ENCODE results near the gene HPS4. TPM values are rescaled to one million over a fixed set of nuclear protein-coding genes. Genes with fewer than 3 reads are reported as not detected.
A peak's percentile ranks its signal among the peaks of the same experiment; 100 is the strongest.
"Not testable (repeated sequence)": the region's sequence is repeated elsewhere in the genome, so short reads cannot be mapped to it uniquely, and the experiment has no call there.

HPS4 gene
- 51.6 TPM for polyA plus RNA-seq (2013)

DNA sequence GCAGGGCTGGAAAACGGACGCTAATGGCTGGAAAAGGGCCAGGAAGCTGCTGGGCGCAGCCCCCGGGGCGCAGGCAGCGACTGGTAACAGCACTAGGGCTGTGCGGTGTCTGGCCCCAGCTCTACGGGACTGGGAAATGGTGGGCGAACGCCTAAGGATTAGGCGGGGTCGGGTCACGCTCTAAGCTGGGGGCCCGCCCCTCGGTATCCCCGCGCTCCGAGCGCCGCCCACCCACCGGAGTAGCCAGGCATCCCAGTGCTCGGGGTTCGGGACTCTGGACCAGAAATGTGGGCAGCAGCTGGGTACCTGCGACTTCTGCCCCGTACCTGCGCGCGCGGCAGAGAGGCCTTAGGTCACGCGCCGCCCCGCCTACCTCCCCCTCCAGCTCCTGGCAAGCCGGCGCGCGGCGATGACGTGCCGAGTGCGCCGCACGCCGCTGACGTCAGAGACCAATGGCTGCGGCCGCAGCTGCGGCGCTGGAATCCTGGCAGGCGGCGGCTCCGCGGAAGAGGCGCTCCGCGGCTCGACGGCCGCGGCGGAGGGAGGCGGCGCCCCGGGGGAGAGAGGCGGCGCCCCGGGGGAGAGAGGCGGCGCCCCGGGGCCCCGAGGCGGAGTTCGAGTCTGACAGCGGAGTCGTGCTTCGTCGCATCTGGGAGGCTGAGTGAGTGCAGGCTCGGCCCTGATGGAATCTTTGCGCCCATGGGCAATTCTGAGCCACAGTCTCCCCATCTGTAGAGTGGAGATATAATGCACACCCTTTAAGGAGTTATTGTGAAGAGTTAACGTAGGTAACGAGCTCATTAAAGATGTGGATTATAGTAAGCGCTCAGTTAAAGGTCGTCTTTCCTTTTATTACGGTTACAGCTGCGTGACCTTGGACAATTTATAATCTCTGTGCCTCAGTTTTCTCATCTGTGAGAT is at the start of gene HPS4, which contains the start of gene SRRD:
HPS4 (minus strand) TSS at position 345 of the 921 bp plus-strand sequence. CDS start 2,021 bp downstream, outside the sequence.
SRRD (plus strand) TSS at position 439 of the 921 bp plus-strand sequence; CDS start at position 453, 14 bp downstream.
- under 1% methylated on average over 69 of the region's 85 CpGs for WGBS (ENCODE audit: insufficient coverage)
- ChIA-PET CTCF (interaction anchor here (0.9 to 3.5 kb wide), 10 partner anchors 9 to 182 kb away, joined by 3 to 11 read pairs (median 4); no protein-coding TSS in a partner anchor), POLR2A (interaction anchor here (0.8 to 1.8 kb wide), 4 partner anchors 8 to 89 kb away, joined by 3 to 8 read pairs (median 4); no protein-coding TSS in a partner anchor)
- Histone ChIP-seq H3K36me3 (ENCODE audit: control insufficient read depth in 4 of 4, insufficient read depth in 4 of 4, low read length in 3 of 4) (peaks cover 0 to 34% (median 8%) of the 10 kb centered on the region in 4 experiments), H3K27ac (ENCODE audit: insufficient read depth in 1 of 2, low read depth in 1 of 2, low read length in 2 of 2, poor library complexity in 1 of 2, severe bottlenecking in 2 of 2) (peak within 1 kb of the TSS; percentile 93 to 96), H3K27me3 (replicated peaks in 2 of 5; ENCODE audit: control insufficient read depth in 4 of 5, insufficient read depth in 5 of 5, low read length in 4 of 5) (no peaks in the 10 kb centered on the region), H3K4me1 (ENCODE audit: control extremely low read depth in 1 of 4, control insufficient read depth in 4 of 4, insufficient read depth in 4 of 4, low read length in 3 of 4) (peaks cover 43 to 63% (median 58%) of the 10 kb centered on the region in 4 experiments), H3K9me3 (ENCODE audit: control extremely low read depth in 1 of 5, control insufficient read depth in 4 of 5, insufficient read depth in 2 of 5, low read depth in 1 of 5, low read length in 4 of 5) (no peaks in the 10 kb centered on the region), H3K4me3 (ENCODE audit: control insufficient read depth in 1 of 7, extremely low read depth in 1 of 7, insufficient read depth in 4 of 7, low read depth in 2 of 7, low read length in 6 of 7) (peak within 1 kb of the TSS; percentile 64 to 98 (median 82))
- peak; percentile 92 to 96 (median 96) for DNase-seq

DNA sequence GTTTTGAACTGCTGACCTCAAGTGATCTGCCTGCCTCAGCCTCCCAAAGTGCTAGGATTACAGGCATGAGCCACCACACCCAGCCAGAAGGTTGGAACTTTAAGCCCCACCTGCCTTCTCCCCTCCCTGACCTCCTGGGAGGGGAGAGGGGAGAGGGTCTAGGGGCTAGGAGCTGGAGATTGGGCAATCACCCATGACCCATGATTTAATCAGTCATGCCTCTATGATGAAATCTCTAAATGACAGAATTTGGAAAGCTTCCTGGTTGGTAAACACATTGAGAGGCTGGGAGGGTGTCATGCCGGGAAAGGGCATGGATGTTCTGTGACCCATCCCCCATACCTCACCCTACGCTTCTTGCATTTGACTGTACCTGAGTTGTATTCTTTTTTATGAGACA is 45.8 kb upstream of the HPS4 start:
- Histone ChIP-seq H3K27me3 (replicated peaks in 2 of 5; ENCODE audit: control insufficient read depth in 4 of 5, insufficient read depth in 5 of 5, low read length in 4 of 5) (no peaks in the 10 kb centered on the region), H3K4me3 (ENCODE audit: control insufficient read depth in 1 of 7, extremely low read depth in 1 of 7, insufficient read depth in 4 of 7, low read depth in 2 of 7, low read length in 6 of 7) (no peak overlapping the region), H3K27ac (ENCODE audit: insufficient read depth in 1 of 2, low read depth in 1 of 2, low read length in 2 of 2, poor library complexity in 1 of 2, severe bottlenecking in 2 of 2) (no peak overlapping the region), H3K4me1 (ENCODE audit: control extremely low read depth in 1 of 4, control insufficient read depth in 4 of 4, insufficient read depth in 4 of 4, low read length in 3 of 4) (peaks cover 0 to 3% (median under 1%) of the 10 kb centered on the region in 4 experiments), H3K36me3 (ENCODE audit: control insufficient read depth in 4 of 4, insufficient read depth in 4 of 4, low read length in 3 of 4) (peaks cover 22 to 83% (median 45%) of the 10 kb centered on the region in 4 experiments), H3K9me3 (ENCODE audit: control extremely low read depth in 1 of 5, control insufficient read depth in 4 of 5, insufficient read depth in 2 of 5, low read depth in 1 of 5, low read length in 4 of 5) (no peaks in the 10 kb centered on the region)
- DNase-seq, result no peak
- POLR2A ChIA-PET, result no interaction called here
- WGBS (ENCODE audit: insufficient coverage), result 94% methylated on average over 2 of the region's 2 CpGs
- CTCF ChIA-PET, result interaction anchor here (0.6 kb wide), 1 partner anchor 17 kb away, joined by 3 read pairs; no protein-coding TSS in a partner anchor

DNA sequence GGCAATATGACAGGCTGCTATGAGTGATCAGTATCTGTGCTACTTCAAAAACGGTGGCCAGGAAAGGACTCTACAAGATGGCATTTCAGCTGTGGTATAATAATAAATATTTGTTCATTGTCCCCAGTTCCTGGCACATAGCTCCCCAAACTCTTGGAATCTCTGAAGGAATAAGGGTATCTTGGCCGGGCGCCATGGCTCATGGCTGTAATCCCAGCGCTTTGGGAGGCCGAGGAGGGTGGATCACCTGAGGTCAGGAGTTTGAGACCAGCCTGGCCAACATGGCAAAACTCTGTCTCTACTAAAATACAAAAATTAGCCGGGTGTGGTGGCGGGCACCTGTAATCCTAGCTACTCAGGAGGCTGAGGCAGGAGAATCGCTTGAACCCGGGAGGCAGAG is 44.9 kb upstream of the HPS4 start:
- peaks cover 24 to 78% (median 46%) of the 10 kb centered on the region in 4 experiments for H3K36me3 ChIP-seq (ENCODE audit: control insufficient read depth in 4 of 4, insufficient read depth in 4 of 4, low read length in 3 of 4)
- H3K27me3 ChIP-seq (replicated peaks in 2 of 5; ENCODE audit: control insufficient read depth in 4 of 5, insufficient read depth in 5 of 5, low read length in 4 of 5); H3K9me3 ChIP-seq (ENCODE audit: control extremely low read depth in 1 of 5, control insufficient read depth in 4 of 5, insufficient read depth in 2 of 5, low read depth in 1 of 5, low read length in 4 of 5); POLR2A ChIA-PET; H3K4me3 ChIP-seq (ENCODE audit: control insufficient read depth in 1 of 7, extremely low read depth in 1 of 7, insufficient read depth in 4 of 7, low read depth in 2 of 7, low read length in 6 of 7); DNase-seq; H3K4me1 ChIP-seq (ENCODE audit: control extremely low read depth in 1 of 4, control insufficient read depth in 4 of 4, insufficient read depth in 4 of 4, low read length in 3 of 4); H3K27ac ChIP-seq (ENCODE audit: insufficient read depth in 1 of 2, low read depth in 1 of 2, low read length in 2 of 2, poor library complexity in 1 of 2, severe bottlenecking in 2 of 2): not testable (repeated sequence)
- WGBS (ENCODE audit: insufficient coverage), result 87% methylated on average over 4 of the region's 9 CpGs
- CTCF ChIA-PET, result interaction anchor here (0.6 kb wide), 1 partner anchor 16 kb away, joined by 3 read pairs; no protein-coding TSS in a partner anchor

DNA sequence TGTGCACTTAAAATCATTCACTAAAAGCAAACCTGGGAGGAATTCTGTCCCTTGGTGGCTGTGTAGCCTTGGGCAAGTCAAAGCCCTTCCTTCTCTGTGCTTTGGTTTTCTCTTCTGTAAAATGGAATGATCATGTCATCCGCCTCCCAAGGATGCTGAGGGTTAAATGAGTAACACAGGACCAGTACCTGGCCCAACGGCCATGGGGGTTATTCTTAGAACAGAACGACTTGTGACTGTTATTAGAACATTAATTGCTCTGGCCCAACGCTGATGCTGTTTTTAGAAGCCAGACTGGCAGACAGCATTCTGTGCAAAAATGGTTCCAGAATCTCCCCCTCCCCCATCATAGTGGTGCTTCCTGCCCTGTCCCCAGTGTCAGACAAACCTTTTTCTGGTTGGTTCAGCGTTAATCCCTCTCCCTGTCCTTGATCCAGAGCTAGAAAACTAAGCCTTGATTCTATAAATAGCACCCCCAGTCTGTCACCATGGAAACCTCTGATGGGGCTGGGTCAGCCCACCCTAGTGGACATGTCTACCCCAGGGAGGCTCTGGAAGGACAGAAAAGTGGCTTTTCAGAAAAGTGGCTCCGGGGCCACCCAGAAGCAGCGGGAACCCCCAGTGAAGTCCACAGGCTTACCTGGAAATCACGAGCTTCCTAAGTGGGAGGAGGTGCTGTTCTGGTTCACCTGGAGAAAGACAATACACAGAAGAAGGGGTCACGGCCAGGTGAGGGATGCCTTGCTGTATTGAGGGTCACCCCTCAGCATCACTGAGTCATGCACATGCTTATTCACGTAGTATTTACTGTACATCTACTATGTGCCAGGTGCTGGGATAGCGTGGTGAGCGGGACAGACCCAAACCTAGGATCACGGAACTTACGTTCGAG is 44.2 kb upstream of the HPS4 start:
- DNase-seq, result no peak
- Histone ChIP-seq H3K27ac (ENCODE audit: insufficient read depth in 1 of 2, low read depth in 1 of 2, low read length in 2 of 2, poor library complexity in 1 of 2, severe bottlenecking in 2 of 2) (no peak overlapping the region), H3K9me3 (ENCODE audit: control extremely low read depth in 1 of 5, control insufficient read depth in 4 of 5, insufficient read depth in 2 of 5, low read depth in 1 of 5, low read length in 4 of 5) (no peaks in the 10 kb centered on the region), H3K4me1 (ENCODE audit: control extremely low read depth in 1 of 4, control insufficient read depth in 4 of 4, insufficient read depth in 4 of 4, low read length in 3 of 4) (no peaks in the 10 kb centered on the region), H3K4me3 (ENCODE audit: control insufficient read depth in 1 of 7, extremely low read depth in 1 of 7, insufficient read depth in 4 of 7, low read depth in 2 of 7, low read length in 6 of 7) (no peak overlapping the region), H3K27me3 (replicated peaks in 2 of 5; ENCODE audit: control insufficient read depth in 4 of 5, insufficient read depth in 5 of 5, low read length in 4 of 5) (no peaks in the 10 kb centered on the region), H3K36me3 (ENCODE audit: control insufficient read depth in 4 of 4, insufficient read depth in 4 of 4, low read length in 3 of 4) (peaks cover 24 to 74% (median 47%) of the 10 kb centered on the region in 4 experiments)
- POLR2A ChIA-PET, result no interaction called here
- CTCF ChIA-PET, result interaction anchor here (1.9 kb wide), 1 partner anchor 12 kb away, joined by 4 read pairs; no protein-coding TSS in a partner anchor
- WGBS (ENCODE audit: insufficient coverage), result 94% methylated on average over 14 of the region's 15 CpGs

DNA sequence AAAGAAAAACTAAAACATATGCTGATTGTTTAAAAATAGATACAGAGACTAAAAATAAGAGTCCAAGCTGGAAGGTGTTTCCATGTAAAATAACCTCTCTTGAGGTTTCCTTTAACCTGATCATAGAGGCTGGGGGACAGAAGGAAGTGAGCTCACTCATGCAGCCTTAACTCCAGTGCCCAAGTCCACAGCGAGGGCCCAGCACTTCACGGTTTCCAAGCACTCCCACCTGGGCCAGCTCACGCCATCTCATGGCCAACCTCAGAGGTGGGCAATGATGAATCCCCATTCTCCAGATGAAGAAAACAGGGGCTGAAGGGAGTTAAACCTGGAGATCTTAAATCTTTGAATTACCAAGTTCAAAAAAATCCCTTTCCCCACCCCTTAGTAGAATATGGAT is 43.6 kb upstream of the HPS4 start:
- ChIA-PET CTCF (interaction anchor here (1.9 kb wide), 1 partner anchor 11 kb away, joined by 4 read pairs; no protein-coding TSS in a partner anchor), POLR2A (no interaction called here)
- Histone ChIP-seq H3K4me1 (ENCODE audit: control extremely low read depth in 1 of 4, control insufficient read depth in 4 of 4, insufficient read depth in 4 of 4, low read length in 3 of 4) (no peaks in the 10 kb centered on the region), H3K9me3 (ENCODE audit: control extremely low read depth in 1 of 5, control insufficient read depth in 4 of 5, insufficient read depth in 2 of 5, low read depth in 1 of 5, low read length in 4 of 5) (no peaks in the 10 kb centered on the region), H3K4me3 (ENCODE audit: control insufficient read depth in 1 of 7, extremely low read depth in 1 of 7, insufficient read depth in 4 of 7, low read depth in 2 of 7, low read length in 6 of 7) (no peak overlapping the region), H3K36me3 (ENCODE audit: control insufficient read depth in 4 of 4, insufficient read depth in 4 of 4, low read length in 3 of 4) (peaks cover 24 to 69% (median 45%) of the 10 kb centered on the region in 4 experiments), H3K27ac (ENCODE audit: insufficient read depth in 1 of 2, low read depth in 1 of 2, low read length in 2 of 2, poor library complexity in 1 of 2, severe bottlenecking in 2 of 2) (no peak overlapping the region), H3K27me3 (replicated peaks in 2 of 5; ENCODE audit: control insufficient read depth in 4 of 5, insufficient read depth in 5 of 5, low read length in 4 of 5) (no peaks in the 10 kb centered on the region)
- WGBS (ENCODE audit: insufficient coverage), result 60% methylated on average over 3 of the region's 3 CpGs
- DNase-seq, result no peak

DNA sequence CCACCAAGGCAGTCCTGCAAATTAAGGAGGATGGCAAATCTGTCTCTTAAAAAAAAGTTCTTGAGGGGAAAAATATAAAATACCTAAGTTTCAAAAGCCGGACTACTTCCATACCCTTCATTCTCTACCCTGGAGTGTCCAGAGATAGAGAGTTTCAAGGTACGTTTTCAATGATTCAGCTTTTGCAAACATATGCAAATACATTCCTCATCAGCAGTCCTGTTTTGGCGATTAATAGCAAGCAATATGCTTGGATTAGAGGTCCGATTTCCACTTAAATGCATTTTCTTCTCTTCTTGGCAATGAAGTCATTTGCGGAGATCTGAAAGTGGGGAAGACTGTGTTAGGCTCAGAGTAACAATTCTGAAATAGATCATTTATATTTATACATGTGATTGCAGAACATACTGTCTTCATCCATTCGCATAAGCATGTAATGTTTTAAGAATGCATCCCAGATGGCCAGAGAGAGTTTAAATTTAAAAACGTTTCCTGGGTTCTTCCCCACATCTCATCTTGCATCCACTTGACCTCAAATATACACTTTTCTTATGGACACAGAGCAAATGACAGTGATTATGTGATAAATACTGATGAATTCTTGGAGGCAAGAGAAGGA is 42.5 kb upstream of the HPS4 start:
- ChIA-PET CTCF (interaction anchor here (1.4 to 1.9 kb wide), 2 partner anchors 10 to 107 kb away, joined by 3 to 4 read pairs; no protein-coding TSS in a partner anchor), POLR2A (no interaction called here)
- 90% methylated on average over 2 of the region's 7 CpGs for whole genome bisulfite sequencing (ENCODE audit: insufficient coverage)

More for the DNA sequence above, 42.5 kb upstream of the HPS4 start:
- no peaks in the 10 kb centered on the region for H3K27me3 ChIP-seq (replicated peaks in 2 of 5; ENCODE audit: control insufficient read depth in 4 of 5, insufficient read depth in 5 of 5, low read length in 4 of 5)
- no peak overlapping the region for H3K27ac ChIP-seq (ENCODE audit: insufficient read depth in 1 of 2, low read depth in 1 of 2, low read length in 2 of 2, poor library complexity in 1 of 2, severe bottlenecking in 2 of 2)
- H3K4me3 ChIP-seq (ENCODE audit: control insufficient read depth in 1 of 7, extremely low read depth in 1 of 7, insufficient read depth in 4 of 7, low read depth in 2 of 7, low read length in 6 of 7), result no peak overlapping the region
- H3K4me1 ChIP-seq (ENCODE audit: control extremely low read depth in 1 of 4, control insufficient read depth in 4 of 4, insufficient read depth in 4 of 4, low read length in 3 of 4), result no peaks in the 10 kb centered on the region
- DNase-seq, result no peak
- peaks cover 19 to 61% (median 38%) of the 10 kb centered on the region in 4 experiments for H3K36me3 ChIP-seq (ENCODE audit: control insufficient read depth in 4 of 4, insufficient read depth in 4 of 4, low read length in 3 of 4)
- H3K9me3 ChIP-seq (ENCODE audit: control extremely low read depth in 1 of 5, control insufficient read depth in 4 of 5, insufficient read depth in 2 of 5, low read depth in 1 of 5, low read length in 4 of 5), result no peaks in the 10 kb centered on the region

Measured in common myeloid progenitor, CD34-positive (primary cell).